Measurements from ENCODE around the gene TRIO.

The TRIO gene

DNA sequence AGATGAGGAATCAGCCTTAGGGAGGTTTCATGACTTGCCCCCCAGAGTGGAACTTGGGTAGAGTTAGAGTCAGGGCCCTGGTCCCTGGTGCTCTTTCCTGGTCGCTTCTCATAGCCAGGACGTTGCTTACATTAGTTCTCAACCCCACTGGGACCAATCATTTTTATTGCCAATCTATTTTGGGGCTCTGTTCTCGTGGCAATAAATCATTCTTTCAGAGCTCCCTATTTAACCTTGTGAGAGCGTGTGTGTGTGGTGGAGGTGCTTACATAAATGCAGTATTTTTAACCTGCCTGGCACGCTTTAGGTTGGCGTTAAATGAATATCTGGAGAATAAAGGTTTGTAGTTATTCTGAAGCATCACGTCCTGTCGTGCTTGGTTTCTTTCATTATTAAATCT lies 4.1 kb downstream of the TRIO start:
- no peak for DNase-seq (ENCODE audit: low spot score)

GRCh38 chr5:14148483-14148882 lies 5.3 kb downstream of the TRIO start:
- DNase-seq (ENCODE audit: low spot score): no peak

- no peak for DNase-seq (ENCODE audit: low spot score)
These were observed 5.9 kb downstream of the TRIO start for GRCh38 chr5:14148890-14149671.

DNA sequence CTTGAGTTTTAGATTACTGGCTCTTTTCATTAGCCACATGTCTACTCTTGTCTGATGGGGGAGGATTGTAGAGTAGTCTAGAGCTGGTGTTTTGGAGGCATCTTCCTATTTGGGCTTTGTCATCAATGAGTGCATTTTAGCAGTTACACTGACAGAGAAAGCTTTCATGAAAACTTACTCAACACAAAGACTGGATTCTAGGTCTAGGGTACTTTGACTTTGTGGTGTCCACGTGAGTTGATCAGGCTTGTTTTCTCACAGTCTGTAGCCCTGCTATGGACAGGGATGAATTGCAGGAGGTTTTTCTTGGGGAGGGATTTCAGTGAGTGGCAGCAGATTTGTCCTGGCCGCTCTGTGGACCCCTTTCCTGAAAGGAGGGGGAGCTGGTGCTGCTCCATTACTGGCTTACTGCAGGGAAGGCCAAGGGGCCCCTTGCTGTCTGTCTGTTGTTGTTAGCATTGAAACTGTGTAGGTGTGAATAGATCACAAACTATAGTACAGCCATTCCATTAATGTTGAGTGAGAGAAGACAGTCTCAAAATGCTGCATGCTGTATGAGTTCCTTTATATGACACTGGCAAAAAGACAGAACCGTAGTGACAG lies 6.6 kb downstream of the TRIO start:
- DNase-seq (ENCODE audit: low spot score): no peak

- DNase-seq (ENCODE audit: low spot score): no peak
These were observed 8.3 kb downstream of the TRIO start for GRCh38 chr5:14151416-14151815.

- no peak for DNase-seq (ENCODE audit: low spot score)
These were observed 10.1 kb downstream of the TRIO start for GRCh38 chr5:14153071-14153864.

DNA sequence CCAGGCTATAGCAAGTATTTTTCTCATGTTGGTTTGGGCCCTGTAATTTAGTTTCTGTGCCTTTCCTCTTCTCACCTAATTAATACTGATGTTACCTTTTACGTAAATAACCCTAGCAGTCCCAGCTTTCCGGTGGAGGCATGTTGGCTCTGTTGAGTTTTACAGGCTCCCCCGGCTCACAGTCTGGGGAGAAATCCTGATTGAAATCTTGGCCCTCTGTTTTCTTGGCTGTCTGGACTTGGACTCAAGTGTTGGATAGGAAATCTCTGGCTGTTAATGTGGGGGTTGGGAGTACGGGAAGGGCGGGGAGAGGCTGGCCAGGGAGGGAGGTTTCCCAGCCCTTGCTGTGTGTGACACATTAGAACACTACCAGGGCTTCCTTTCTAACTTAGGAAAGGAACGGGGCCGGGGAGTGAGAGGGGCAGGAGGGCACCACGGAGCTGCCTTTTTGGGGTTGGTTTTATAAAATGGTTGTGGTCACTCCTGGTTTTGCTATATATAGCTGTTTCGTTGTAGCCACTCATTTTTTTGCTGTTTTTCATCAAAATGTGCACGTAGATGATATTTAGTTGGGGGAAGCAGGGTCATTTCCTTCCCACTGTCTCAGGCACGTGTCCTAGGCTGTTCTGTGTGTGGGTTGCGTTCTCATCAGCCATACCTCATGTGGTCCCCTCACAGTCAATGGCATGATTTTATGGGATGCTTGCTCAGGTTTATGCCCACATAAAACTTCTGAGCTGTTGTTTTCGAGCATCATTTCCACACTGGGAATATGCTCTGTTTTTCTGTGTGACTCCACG lies 11.0 kb downstream of the TRIO start:
- no peak for DNase-seq (ENCODE audit: low spot score)

DNA sequence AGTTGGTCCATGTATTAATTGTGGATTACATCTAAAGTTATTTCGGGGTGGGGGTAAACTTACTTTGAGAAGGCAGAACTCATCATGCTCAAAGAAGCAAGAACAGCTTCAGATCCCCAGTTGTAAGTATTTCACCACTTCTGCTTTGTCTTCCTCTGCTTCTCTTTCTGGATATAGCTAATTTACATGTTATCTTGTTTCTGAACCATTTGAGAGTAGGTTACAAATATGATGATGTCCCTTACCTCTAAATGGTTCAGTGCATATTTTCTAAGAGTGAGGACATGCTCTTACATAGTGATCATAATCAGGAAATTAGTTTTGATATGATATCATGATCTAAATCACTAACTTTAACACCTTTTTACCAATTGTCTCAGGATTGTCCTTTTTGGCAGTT lies 11.9 kb downstream of the TRIO start:
- DNase-seq (ENCODE audit: low spot score): peak; percentile 65

GRCh38 chr5:14155739-14156138 lies 12.6 kb downstream of the TRIO start:
- DNase-seq (ENCODE audit: low spot score): no peak

DNA sequence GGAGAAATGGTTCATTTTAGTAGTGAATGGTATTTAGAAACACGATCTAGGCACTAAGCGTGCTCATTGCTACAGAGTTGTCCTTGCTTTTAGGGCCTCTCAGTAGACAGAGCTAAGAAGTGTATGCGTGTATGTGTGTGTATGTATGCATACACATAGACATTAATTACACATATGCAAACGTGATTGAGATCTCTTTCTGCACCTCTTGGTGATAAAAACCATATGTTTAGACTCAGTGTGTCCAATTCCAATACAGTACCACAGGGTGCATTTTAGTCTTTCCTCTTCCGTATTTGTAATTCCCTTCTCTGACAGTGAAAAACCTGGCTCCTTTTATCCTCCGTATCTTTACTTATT lies 13.1 kb downstream of the TRIO start:
- no peak for DNase-seq (ENCODE audit: low spot score)

GRCh38 chr5:14156650-14157492 lies 13.7 kb downstream of the TRIO start:
- no peak for DNase-seq (ENCODE audit: low spot score)

DNA sequence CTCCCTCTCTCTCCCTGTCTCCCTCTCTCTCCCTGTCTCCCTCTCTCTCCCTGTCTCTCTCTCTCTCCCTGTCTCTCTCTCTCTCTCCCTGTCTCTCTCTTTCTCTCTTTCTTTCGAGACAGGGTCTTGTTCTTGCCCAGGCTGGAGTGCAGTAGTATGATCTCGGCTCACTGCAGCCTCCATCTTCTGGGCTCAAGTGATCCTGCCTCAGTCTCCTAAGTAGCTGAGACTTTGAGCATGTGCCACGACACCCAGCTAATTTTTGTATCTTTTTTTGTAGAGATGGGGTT lies 14.3 kb downstream of the TRIO start:
- no peak for DNase-seq (ENCODE audit: low spot score)

DNA sequence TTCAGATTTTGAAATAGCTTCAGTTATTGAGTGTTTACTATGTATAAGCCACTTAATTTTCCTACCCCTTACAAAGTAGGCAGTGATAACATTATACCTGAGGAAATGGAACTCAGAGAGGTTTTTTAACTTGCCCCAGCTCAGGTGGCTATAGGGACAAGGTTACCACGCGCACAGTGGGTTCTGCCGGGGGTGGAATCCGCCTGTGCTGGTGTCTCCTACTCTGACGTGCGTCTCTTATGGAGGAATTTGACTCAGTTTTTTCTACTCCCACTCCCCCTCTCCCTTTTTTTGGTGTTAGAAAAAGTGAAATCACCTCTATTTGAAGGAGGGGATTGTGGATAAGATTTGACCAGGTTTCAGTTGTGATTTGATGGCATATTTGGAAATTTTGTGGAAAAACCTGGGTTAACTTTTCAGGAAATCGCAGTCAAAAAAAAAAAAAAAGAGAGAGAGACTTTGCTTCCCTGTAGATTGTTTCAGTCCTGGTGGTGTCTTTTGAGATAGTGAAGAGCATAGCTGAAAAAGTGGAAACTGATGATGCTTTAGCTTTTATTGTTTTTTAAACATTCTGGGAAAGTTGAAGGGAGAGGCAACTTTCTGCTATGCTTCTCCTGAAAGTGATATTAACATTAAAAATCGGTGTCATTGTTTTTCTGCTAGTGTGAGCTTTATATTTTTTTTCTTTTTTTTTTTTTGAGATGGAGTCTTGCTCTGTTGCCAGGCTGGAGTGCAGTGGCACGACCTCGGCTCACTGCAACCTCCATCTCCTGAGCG lies 15.9 kb downstream of the TRIO start:
- DNase-seq (ENCODE audit: low spot score): no peak

DNA sequence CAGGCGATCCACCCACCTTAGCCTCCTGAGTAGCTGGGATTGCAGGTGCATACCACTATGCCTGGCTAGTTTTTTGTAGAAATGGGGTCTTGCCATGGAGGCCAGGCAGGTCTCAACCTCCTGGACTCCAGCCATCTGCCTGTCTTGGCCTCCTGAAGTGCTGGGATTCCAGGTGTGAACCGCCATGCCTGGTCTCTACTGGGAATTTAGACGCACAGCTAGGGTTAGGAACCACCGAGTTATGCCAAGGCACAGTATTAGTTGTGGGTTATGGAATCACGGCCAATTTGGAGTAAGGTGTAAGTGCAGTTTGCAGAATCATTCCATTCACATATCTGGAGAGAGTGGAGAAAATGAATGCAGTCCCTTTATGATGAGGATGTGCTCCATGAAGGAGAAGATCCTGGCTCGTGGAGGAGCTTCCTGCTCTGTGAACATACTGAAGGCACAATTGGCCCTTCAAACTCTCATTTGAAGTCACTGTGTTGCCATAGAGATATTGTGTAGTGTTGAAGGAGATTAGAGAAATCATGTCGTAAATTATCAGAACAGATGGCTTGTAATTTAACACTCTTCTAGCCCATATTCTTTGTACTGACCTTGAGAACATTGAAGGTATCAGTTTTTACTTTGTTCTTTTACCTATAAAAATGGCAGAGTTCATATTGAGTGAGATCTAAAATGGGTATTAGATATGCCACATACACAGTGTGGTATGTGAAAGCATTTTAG lies 18.8 kb downstream of the TRIO start:
- DNase-seq (ENCODE audit: low spot score): no peak

DNA sequence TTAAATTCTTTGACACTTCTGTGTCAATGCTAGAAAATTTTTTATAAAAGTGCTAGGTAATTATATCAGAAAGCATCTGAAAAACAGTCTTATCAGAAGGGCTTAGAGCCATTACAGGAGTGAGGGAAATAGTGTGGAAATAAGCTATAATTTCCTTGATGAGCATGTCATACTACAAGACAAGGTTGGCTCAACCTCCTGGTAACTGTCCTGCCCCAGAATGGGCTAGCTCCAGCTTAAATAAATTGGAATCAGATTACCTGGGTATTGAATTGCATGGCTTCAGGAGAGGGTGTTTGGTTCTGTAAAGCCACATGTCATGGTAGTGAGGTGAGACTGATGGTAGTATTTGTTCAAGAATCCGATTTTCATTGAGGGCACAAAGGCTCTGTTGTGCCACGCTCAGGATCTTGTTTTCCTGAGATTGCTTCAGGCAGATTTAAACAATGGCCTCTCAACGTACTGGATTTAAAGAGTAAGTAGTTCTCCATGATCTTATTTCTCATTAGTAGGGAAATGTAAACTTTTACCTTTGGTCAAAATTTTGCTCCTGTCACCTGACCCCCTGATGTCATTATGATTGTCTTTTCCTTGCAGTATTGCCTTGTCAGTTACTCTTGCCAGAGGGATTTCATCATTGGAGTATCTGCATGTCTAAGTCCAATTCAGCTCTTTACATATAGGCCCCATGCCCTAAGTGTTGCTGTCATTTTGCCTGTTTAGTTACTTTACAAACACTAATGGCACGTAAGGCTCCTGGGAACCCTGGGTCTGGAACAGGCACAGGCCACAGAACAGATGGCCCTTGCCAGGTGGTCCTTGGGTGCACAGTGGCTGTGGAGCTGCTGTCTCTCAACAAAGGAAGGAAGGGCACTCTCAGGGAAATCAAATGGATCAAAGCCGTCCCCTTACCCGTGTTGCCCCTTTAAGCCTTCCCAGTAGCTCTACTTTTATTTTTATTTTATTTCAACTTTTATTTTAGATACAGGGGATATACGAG lies 21.3 kb downstream of the TRIO start:
- DNase-seq (ENCODE audit: low spot score): no peak

- DNase-seq (ENCODE audit: low spot score): no peak
These were observed 22.4 kb downstream of the TRIO start for GRCh38 chr5:14165375-14166106.

GRCh38 chr5:14166437-14166836 lies 23.3 kb downstream of the TRIO start:
- DNase-seq (ENCODE audit: low spot score): no peak

DNA sequence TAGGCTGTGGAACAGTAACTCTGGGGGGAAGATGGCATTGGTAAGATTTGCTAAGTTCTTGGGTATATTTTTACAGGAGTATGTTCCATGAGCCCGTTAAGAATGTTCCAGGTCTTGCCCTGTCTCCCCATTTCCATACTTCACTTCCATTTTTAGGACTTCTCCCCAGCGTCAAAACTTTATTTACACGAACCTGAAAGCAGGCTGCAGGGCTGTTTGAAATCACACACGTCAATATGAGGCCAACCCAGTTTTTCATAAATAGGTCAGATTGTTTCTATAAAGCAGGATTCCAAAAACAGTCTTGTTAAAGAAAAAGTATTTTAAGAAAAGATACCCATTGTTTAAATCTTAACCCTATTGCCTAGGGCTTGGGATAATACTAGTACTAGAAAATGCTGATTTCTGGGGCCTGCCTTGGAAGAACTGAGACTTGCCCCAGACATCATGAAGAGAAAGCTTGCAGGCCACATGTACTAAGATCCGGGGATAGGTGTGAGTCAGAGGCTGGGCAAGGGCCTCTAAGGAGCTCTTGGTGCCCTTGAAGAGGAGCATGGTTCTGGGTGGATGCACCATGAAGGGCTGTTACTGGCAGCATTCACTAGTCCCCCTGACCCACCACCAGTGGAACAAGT lies 24.2 kb downstream of the TRIO start:
- no peak for DNase-seq (ENCODE audit: low spot score)
